AG10803 (cell line): ENCODE data around the gene VWA3B.

Experiments used
- DNase-seq: peaks from one replicate; pipeline ENCODE4 v3.0.0; 2010; ENCODE audit warnings: low read depth
- H3K4me3 ChIP-seq: 2 replicates; pipeline ENCODE4 v1.5.1; 2011; ENCODE audit warnings: mild to moderate bottlenecking, low read length, control low read depth
- CTCF ChIP-seq: conservative IDR thresholded peaks from 2 replicates; pipeline ENCODE4 v1.5.1; 2011; ENCODE audit warnings: mild to moderate bottlenecking, low read length, control low read depth, inconsistent platforms

Gene VWA3B

DNA sequence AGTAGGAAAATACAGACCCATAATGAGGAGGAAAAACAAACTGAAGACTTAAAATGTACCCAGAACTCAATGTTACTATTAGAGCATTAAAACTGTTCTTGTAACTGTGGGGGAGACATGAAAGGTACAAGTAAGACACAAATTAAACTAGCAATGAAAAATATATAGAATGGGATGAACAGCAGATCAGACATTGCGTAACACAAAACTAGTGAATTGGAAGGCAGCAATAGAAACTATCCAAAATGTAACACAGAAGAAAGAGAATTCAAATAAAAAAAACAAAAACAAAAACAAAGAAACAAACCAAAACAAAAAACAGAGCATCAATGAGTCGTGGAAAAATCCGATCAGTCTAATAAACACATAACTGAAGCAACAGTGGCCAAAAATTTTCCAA lies 132.2 kb downstream of the VWA3B start:
- H3K4me3 ChIP-seq, result no peak overlapping the region
- no peak for TF ChIP-seq CTCF
- no peak for DNase-seq

GRCh38 chr2:98233941-98234340 lies 147.0 kb downstream of the VWA3B start:
- TF ChIP-seq CTCF, result no peak
- no peak for DNase-seq
- no peak overlapping the region for H3K4me3 ChIP-seq

GRCh38 chr2:98234776-98235175 lies 147.8 kb downstream of the VWA3B start:
- no peak overlapping the region for H3K4me3 ChIP-seq
- DNase-seq, result no peak
- no peak for TF ChIP-seq CTCF

- DNase-seq, result no peak
- TF ChIP-seq CTCF, result no peak
- no peak overlapping the region for H3K4me3 ChIP-seq
Measured at GRCh38 chr2:98236935-98237334, 150.0 kb downstream of the VWA3B start.

DNA sequence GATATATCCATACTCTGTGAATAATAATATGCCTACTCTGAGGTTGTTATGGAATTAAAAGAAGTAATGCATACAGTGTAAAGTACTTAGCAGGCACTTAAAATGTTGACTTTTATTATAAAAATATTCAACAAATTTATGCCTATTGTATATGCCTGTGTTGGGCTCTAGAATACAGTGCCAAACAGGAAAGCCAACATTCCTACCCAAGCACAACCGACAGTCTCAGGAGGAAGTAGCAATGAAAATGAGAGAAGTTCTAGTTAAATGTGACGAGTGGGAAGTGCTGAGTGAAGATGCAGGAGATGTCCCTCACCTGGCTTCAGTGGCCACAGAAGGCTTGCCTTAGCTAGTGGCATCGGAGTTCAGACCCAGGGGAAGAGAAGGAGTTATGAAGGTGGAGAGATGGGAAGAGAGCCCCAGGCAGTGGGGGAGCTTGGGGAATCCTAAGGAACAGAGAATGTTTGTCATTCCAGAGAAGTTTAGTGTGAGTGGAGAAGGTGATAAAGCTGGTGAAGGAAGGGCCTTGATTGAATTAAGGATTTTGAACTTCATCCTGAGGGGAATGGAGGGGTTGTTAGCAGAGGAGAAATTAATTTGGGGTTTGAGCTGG lies 153.9 kb downstream of the VWA3B start:
- no peak for DNase-seq
- no peak overlapping the region for H3K4me3 ChIP-seq
- TF ChIP-seq CTCF, result no peak

DNA sequence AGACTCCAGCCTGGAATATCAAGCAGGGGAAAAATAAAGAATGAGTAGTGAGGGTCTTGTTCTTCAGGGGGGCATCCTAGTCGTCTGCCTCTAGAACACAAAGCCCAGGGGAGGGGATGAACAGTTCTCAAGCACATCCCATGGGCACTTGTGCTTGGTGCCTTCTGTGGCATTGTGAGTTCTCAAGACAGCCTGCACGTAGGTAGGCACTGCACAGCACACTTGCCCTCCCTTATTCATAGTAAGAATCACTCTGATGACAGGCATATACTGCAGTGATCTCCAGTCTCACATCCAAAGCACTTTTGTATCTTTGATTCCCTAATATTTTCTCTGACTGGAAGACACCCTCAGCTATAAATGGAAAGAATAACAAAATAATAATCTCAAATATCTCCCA lies 154.6 kb downstream of the VWA3B start:
- DNase-seq, result no peak
- TF ChIP-seq CTCF, result no peak
- H3K4me3 ChIP-seq, result no peak overlapping the region

DNA sequence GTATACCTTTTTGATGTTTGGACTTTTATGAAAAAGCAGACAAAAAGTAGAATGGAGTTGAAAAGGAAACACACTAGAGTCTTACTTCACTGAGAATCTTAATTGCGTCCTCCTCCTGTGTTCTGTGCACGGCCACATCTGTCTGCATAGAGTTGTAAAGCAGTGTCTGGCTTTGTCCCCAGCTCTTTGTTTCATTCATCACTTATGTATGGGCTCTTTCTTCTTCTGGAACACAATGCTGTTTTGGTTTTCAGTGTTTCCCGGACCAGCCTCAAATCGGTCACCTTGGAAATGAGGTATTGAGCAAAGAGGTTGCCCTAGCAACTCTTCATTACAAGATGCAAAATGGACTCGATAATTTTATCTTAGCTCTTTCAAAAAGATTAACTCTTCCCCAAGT lies 155.0 kb downstream of the VWA3B start:
- no peak overlapping the region for H3K4me3 ChIP-seq
- no peak for TF ChIP-seq CTCF
- DNase-seq, result no peak
